ENCODE measurements around the gene SH2D4B. TPM values are rescaled to one million over a fixed set of nuclear protein-coding genes. Genes with fewer than 3 reads are reported as not detected.

SH2D4B gene
- total RNA-seq, 1 experiment from 2014 or later: 0.07 TPM

DNA sequence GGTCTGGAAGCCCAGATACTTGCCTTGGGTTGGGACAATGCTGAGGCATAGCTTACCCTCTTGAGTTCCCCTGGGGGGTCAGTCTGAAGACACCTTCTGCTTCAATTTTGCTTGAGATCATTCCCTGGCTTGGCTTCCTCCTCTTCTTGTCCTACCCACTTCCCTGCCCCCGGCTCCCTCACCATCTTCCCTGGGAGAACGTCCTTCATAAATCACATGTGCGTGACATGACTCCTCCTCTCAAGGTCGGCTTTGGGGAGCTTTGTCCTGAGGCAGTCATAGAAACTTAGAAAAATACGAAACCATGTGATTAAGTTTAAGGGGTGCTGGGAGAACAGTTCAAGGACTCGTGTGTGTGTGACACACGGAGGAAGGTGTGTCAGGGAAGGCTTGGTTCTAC, 122.6 kb downstream of the SH2D4B start:
- no peak overlapping the region for H3T11ph ChIP-seq (ENCODE audit: low read length)
- no peak overlapping the region for H3K56ac ChIP-seq (ENCODE audit: insufficient read length, low read depth, low read length)
- no peak overlapping the region for H3K4ac ChIP-seq (ENCODE audit: low read depth, low read length)
- no peak overlapping the region for H3K14ac ChIP-seq (ENCODE audit: insufficient read depth, low read length)
- no peak overlapping the region for H2AFZ ChIP-seq (ENCODE audit: low read length)
- Mint-ChIP-seq H3K4me3 (no peak overlapping the region), H3K4me1 (peaks cover 13% of the 10 kb centered on the region in 2 experiments; a peak in 3 of 4 replicates), H3K27me3 (ENCODE audit: low read depth) (no peaks in the 10 kb centered on the region; the same call in none of the 2 replicates), H3K36me3 (ENCODE audit: insufficient read depth in 1 of 3, low read depth in 3 of 3) (no peaks in the 10 kb centered on the region), H3K27ac (no peak overlapping the region), H3K9me3 (no peaks in the 10 kb centered on the region)
- WGBS (ENCODE audit: extremely low coverage, insufficient read length, low lambda C conversion rate): no CpG with 5 or more reads among the region's 7 CpGs
- H2AK5ac ChIP-seq (ENCODE audit: insufficient read length, low read length): no peak overlapping the region
- H2BK15ac ChIP-seq (ENCODE audit: low read depth, low read length): no peak overlapping the region
- no peak overlapping the region for H4K8ac ChIP-seq (replicated peaks; ENCODE audit: insufficient read length, low read depth, low read length)
- no peak overlapping the region for H4K5ac ChIP-seq (ENCODE audit: insufficient read length, low read depth, low read length)
- no peak overlapping the region for H3K4me2 ChIP-seq (ENCODE audit: insufficient read depth, insufficient read length, low read length)
- H3K27me3 ChIP-seq (ENCODE audit: insufficient read depth, low read length): no peaks in the 10 kb centered on the region
- H3K27ac ChIP-seq (ENCODE audit: insufficient read length, low read depth, low read length): no peak overlapping the region
- H3K23ac ChIP-seq (ENCODE audit: insufficient read length, low read depth, low read length): no peak overlapping the region
- no peak overlapping the region for H2BK5ac ChIP-seq (ENCODE audit: insufficient read length, low read length)
- H3K79me2 ChIP-seq (ENCODE audit: insufficient read depth, low read length): no peaks in the 10 kb centered on the region
- H3K9me3 ChIP-seq (ENCODE audit: control insufficient read depth, low read depth, low read length): peaks cover 11% of the 10 kb centered on the region
- no peak overlapping the region for H2BK120ac ChIP-seq (ENCODE audit: low read depth, low read length, poor library complexity, severe bottlenecking)
- H2BK12ac ChIP-seq (ENCODE audit: insufficient read length, low read depth, low read length): no peak overlapping the region
- no peaks in the 10 kb centered on the region for H3K79me1 ChIP-seq (ENCODE audit: insufficient read depth, low read depth, low read length, poor library complexity, severe bottlenecking)
- H3K4me1 ChIP-seq (ENCODE audit: insufficient read depth, low read length): 0 out of 2 replicates have a peak, but pooled peaks cover 2% of the 10 kb centered on the region
- no peak for DNase-seq
- no peak overlapping the region for H4K91ac ChIP-seq (ENCODE audit: insufficient read length, low read depth, low read length)
- H3K9ac ChIP-seq (ENCODE audit: extremely low read depth, insufficient read length, low read length): no peak overlapping the region
- no peak for TF ChIP-seq CTCF (conservative IDR thresholded peaks at IDR 0.05)
- H2BK20ac ChIP-seq (ENCODE audit: low read depth, low read length, poor library complexity, severe bottlenecking): no peak overlapping the region
- no peaks in the 10 kb centered on the region for H3K23me2 ChIP-seq (ENCODE audit: insufficient read length, low read depth, low read length, poor library complexity, severe bottlenecking)
- no peaks in the 10 kb centered on the region for H4K20me1 ChIP-seq (ENCODE audit: control insufficient read depth, insufficient read depth, insufficient read length)
- H3K18ac ChIP-seq (ENCODE audit: insufficient read length, low read depth, low read length): no peak overlapping the region
